PC-3 (cell line): Measurements from ENCODE around the gene CACNA1B. TPM values are rescaled to one million over a fixed set of nuclear protein-coding genes. Genes with fewer than 3 reads are reported as not detected.

Experiments
- ATAC-seq: fragments of 200-7000 bp; cut with Tn5 transposase; 2 replicates; pipeline ENCODE4 v1.9.1; 2020; ENCODE audit warnings: mild to moderate bottlenecking, moderate library complexity
- BruUV-seq: library from RNA; stranded (reverse); fragments of 400-500 nt; replicated peaks from 2 replicates; lab custom pipeline; 2021; lab: Mats Ljungman, UMichigan
- CTCF ChIA-PET: fragments of 300-600 bp; sonication (Branson Sonifier 250); formaldehyde crosslinking; loops from one replicate; lab custom pipeline; 2022; ENCODE audit warnings: antibody characterized with exemption; lab: Charles Lee
- POLR2A ChIA-PET: fragments of 300-600 bp; sonication (Branson Sonifier 250); formaldehyde crosslinking; loops from one replicate; lab custom pipeline; 2022; ENCODE audit warnings: antibody characterized with exemption; ENCODE audit not compliant: unreplicated experiment; lab: Charles Lee
- DNase-seq: peaks from one replicate; pipeline ENCODE4 v3.0.0-alpha.2; 2015
- H2AFZ ChIP-seq: fragments of 300-600 bp; sonication (generic); 2 replicates; pipeline ENCODE4 v1.6.0; 2016; ENCODE audit warnings: antibody characterized with exemption, low read length
- H3F3A ChIP-seq: fragments of 300-600 bp; sonication (generic); one replicate; pipeline ENCODE4 v1.6.0; 2017; ENCODE audit warnings: antibody characterized with exemption, low read length, control low read depth, mild to moderate bottlenecking; ENCODE audit not compliant: unreplicated experiment
- H3K27ac ChIP-seq: fragments of 300-600 bp; sonication (generic); 2 replicates; pipeline ENCODE4 v1.5.1; 2016; ENCODE audit warnings: mild to moderate bottlenecking, low read length
- H3K27me3 ChIP-seq: fragments of 300-600 bp; sonication (generic); 2 replicates; pipeline ENCODE4 v1.6.1; 2016; ENCODE audit warnings: low read length, mixed read lengths
- H3K36me3 ChIP-seq: fragments of 300-600 bp; sonication (generic); 2 replicates; pipeline ENCODE4 v1.6.1; 2016; ENCODE audit warnings: low read depth, mixed run types, low read length, mixed read lengths
- H3K4me1 ChIP-seq: fragments of 300-600 bp; sonication (generic); 2 replicates; pipeline ENCODE4 v1.5.1; 2016; ENCODE audit warnings: low read length; ENCODE audit not compliant: insufficient read depth
- H3K4me2 ChIP-seq: fragments of 300-600 bp; sonication (generic); 2 replicates; pipeline ENCODE4 v1.6.0; 2016; ENCODE audit warnings: low read length
- H3K4me3 ChIP-seq: fragments of 300-600 bp; sonication (generic); 2 replicates; pipeline ENCODE4 v1.5.1; 2016; ENCODE audit warnings: mild to moderate bottlenecking, low read length, mixed read lengths
- H3K79me2 ChIP-seq: fragments of 300-600 bp; sonication (generic); 2 replicates; pipeline ENCODE4 v1.6.1; 2017; ENCODE audit warnings: low read length, mixed read lengths
- H3K9ac ChIP-seq: fragments of 300-600 bp; sonication (generic); 2 replicates; pipeline ENCODE4 v1.6.0; 2016; ENCODE audit warnings: mild to moderate bottlenecking, low read length
- H3K9me2 ChIP-seq: fragments of 300-600 bp; sonication (generic); replicated peaks from 2 replicates; pipeline ENCODE4 v1.6.1; 2016; ENCODE audit warnings: mixed run types, low read length, mixed read lengths
- H3K9me3 ChIP-seq: fragments of 300-600 bp; sonication (generic); 2 replicates; pipeline ENCODE4 v1.6.1; 2016; ENCODE audit warnings: low read length, mixed read lengths
- H4K20me1 ChIP-seq: fragments of 300-600 bp; sonication (generic); 2 replicates; pipeline ENCODE4 v1.6.1; 2016; ENCODE audit warnings: low read length, mixed read lengths
- EZH2 ChIP-seq: fragments of 300-600 bp; sonication (generic); IDR thresholded peaks from one replicate; pipeline ENCODE4 v1.6.1; 2017; ENCODE audit warnings: antibody characterized with exemption, mild to moderate bottlenecking, low read length; ENCODE audit not compliant: unreplicated experiment
- EZH2phosphoT487 ChIP-seq: fragments of 300-600 bp; sonication (generic); IDR thresholded peaks from 2 replicates; pipeline ENCODE4 v1.6.1; 2018; ENCODE audit warnings: mild to moderate bottlenecking, antibody characterized with exemption, low read length, borderline replicate concordance
- intact Hi-C: fragments of 100-400 bp; cut with micrococcal nuclease; formaldehyde crosslinking; loops from 2 replicates; pipeline ENCODE4 v1.9.0; 2023
- total RNA-seq: library from RNA; depleted of rRNA; stranded (reverse); fragments of >200 nt; gene quantifications from 2 replicates; pipeline ENCODE4 v1.2.3, GENCODE V29; 2014
- TF ChIP-seq, protein P1 (sequence below): fragments of 300-600 bp; sonication (generic); conservative IDR thresholded peaks from 2 replicates; pipeline ENCODE4 v1.5.1; 2017; ENCODE audit warnings: antibody characterized with exemption, low read depth, mild to moderate bottlenecking, low read length

The CACNA1B gene
- total RNA-seq, 1 experiment from 2014 or later, result not detected

DNA sequence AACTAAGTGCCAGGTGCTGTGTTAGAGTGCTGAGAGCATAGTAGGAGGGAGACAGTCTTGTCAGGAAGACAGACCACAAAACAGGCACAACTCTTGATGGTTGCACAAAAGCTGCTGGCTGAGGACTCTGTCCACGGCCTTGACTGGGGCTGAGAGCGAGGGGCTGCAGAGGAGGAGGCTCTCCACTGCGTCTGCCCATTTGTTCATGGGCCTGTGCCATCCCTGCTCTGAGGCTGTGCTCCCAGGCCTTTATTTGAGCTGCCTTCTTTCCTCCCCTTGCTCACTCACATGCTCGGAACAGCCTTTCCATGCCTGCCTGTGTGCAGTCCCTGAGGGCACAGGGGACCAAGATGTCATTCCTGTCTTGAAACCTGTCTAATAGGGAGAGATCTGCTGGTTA lies 147.8 kb downstream of the CACNA1B start:
- Histone ChIP-seq H3K9me2 (no peaks in the 10 kb centered on the region), H3K4me1 (no peaks in the 10 kb centered on the region), H4K20me1 (no peaks in the 10 kb centered on the region), H3K27ac (no peak overlapping the region), H3K9me3 (no peaks in the 10 kb centered on the region), H3K79me2 (no peaks in the 10 kb centered on the region), H3K27me3 (peaks cover 16% of the 10 kb centered on the region), H3K36me3 (no peaks in the 10 kb centered on the region), H3K4me3 (no peak overlapping the region), H2AFZ (no peak overlapping the region), H3K4me2 (no peak overlapping the region), H3K9ac (no peak overlapping the region), H3F3A (no peaks in the 10 kb centered on the region)
- POLR2A ChIA-PET, result no interaction called here
- BruUV-seq, result no TSS peak
- intact Hi-C loops, result no loop called here
- TF ChIP-seq, protein P1, sequence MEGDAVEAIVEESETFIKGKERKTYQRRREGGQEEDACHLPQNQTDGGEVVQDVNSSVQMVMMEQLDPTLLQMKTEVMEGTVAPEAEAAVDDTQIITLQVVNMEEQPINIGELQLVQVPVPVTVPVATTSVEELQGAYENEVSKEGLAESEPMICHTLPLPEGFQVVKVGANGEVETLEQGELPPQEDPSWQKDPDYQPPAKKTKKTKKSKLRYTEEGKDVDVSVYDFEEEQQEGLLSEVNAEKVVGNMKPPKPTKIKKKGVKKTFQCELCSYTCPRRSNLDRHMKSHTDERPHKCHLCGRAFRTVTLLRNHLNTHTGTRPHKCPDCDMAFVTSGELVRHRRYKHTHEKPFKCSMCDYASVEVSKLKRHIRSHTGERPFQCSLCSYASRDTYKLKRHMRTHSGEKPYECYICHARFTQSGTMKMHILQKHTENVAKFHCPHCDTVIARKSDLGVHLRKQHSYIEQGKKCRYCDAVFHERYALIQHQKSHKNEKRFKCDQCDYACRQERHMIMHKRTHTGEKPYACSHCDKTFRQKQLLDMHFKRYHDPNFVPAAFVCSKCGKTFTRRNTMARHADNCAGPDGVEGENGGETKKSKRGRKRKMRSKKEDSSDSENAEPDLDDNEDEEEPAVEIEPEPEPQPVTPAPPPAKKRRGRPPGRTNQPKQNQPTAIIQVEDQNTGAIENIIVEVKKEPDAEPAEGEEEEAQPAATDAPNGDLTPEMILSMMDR, result no peak
- TF ChIP-seq EZH2 (no peak), EZH2phosphoT487 (no peak)
- ATAC-seq (no peak), DNase-seq (no peak)
- CTCF ChIA-PET, result no interaction called here

- no peak overlapping the region for H3K9ac ChIP-seq
- no peaks in the 10 kb centered on the region for H4K20me1 ChIP-seq
- no peaks in the 10 kb centered on the region for H3K9me2 ChIP-seq
- H3K4me3 ChIP-seq, result no peak overlapping the region
- H3K36me3 ChIP-seq, result no peaks in the 10 kb centered on the region
- TF ChIP-seq EZH2phosphoT487 (no peak), EZH2 (no peak)
- TF ChIP-seq, protein P1, result no peak
- DNase-seq, result no peak
- no peaks in the 10 kb centered on the region for H3K9me3 ChIP-seq
- intact Hi-C loops, result no loop called here
- no TSS peak for BruUV-seq
- H3K4me2 ChIP-seq, result no peak overlapping the region
- ChIA-PET CTCF (no interaction called here), POLR2A (no interaction called here)
- H3K27ac ChIP-seq, result no peak overlapping the region
- H3F3A ChIP-seq, result no peaks in the 10 kb centered on the region
- ATAC-seq, result no peak
- no peaks in the 10 kb centered on the region for H3K4me1 ChIP-seq
- H3K27me3 ChIP-seq, result peaks cover 19% of the 10 kb centered on the region
- no peak overlapping the region for H2AFZ ChIP-seq
- no peaks in the 10 kb centered on the region for H3K79me2 ChIP-seq
These were observed 148.3 kb downstream of the CACNA1B start for GRCh38 chr9:138025908-138026307.

- Histone ChIP-seq H4K20me1 (no peaks in the 10 kb centered on the region), H3K79me2 (no peaks in the 10 kb centered on the region), H2AFZ (no peak overlapping the region), H3K27ac (no peak overlapping the region), H3K4me3 (no peak overlapping the region), H3K27me3 (peaks cover 33% of the 10 kb centered on the region), H3K9ac (no peak overlapping the region), H3K4me1 (no peaks in the 10 kb centered on the region), H3F3A (no peaks in the 10 kb centered on the region), H3K4me2 (no peak overlapping the region), H3K9me2 (no peaks in the 10 kb centered on the region), H3K9me3 (no peaks in the 10 kb centered on the region), H3K36me3 (no peaks in the 10 kb centered on the region)
- ChIA-PET CTCF (no interaction called here), POLR2A (no interaction called here)
- ATAC-seq (no peak), DNase-seq (no peak)
- BruUV-seq, result no TSS peak
- TF ChIP-seq EZH2phosphoT487 (no peak), EZH2 (no peak)
- TF ChIP-seq, protein P1, result no peak
- intact Hi-C loops, result no loop called here
These were observed 151.0 kb downstream of the CACNA1B start for GRCh38 chr9:138028596-138028995.
